ENCODE data around the gene FADD. TPM values are rescaled to one million over a fixed set of nuclear protein-coding genes. Genes with fewer than 3 reads are reported as not detected.
"Not testable (repeated sequence)": the region's sequence is repeated elsewhere in the genome, so short reads cannot be mapped to it uniquely, and the experiment has no call there.

The FADD gene
- total RNA-seq, 4 donors from 2014 or later, result 18.4 to 30.1 (median 22.6) TPM

- ATAC-seq (ENCODE audit: low FRiP score), result no peak
- TF ChIP-seq, protein P1, sequence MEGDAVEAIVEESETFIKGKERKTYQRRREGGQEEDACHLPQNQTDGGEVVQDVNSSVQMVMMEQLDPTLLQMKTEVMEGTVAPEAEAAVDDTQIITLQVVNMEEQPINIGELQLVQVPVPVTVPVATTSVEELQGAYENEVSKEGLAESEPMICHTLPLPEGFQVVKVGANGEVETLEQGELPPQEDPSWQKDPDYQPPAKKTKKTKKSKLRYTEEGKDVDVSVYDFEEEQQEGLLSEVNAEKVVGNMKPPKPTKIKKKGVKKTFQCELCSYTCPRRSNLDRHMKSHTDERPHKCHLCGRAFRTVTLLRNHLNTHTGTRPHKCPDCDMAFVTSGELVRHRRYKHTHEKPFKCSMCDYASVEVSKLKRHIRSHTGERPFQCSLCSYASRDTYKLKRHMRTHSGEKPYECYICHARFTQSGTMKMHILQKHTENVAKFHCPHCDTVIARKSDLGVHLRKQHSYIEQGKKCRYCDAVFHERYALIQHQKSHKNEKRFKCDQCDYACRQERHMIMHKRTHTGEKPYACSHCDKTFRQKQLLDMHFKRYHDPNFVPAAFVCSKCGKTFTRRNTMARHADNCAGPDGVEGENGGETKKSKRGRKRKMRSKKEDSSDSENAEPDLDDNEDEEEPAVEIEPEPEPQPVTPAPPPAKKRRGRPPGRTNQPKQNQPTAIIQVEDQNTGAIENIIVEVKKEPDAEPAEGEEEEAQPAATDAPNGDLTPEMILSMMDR (IDR thresholded peaks at IDR 0.05), result no peak
- DNase-seq (ENCODE audit: low spot score), result no peak
These were observed 9.2 kb downstream of the FADD start for GRCh38 chr11:70212227-70212811.

- not testable (repeated sequence) for DNase-seq (ENCODE audit: low spot score); ATAC-seq (ENCODE audit: low FRiP score)
These were observed 14.3 kb downstream of the FADD start for GRCh38 chr11:70217388-70217787.

DNA sequence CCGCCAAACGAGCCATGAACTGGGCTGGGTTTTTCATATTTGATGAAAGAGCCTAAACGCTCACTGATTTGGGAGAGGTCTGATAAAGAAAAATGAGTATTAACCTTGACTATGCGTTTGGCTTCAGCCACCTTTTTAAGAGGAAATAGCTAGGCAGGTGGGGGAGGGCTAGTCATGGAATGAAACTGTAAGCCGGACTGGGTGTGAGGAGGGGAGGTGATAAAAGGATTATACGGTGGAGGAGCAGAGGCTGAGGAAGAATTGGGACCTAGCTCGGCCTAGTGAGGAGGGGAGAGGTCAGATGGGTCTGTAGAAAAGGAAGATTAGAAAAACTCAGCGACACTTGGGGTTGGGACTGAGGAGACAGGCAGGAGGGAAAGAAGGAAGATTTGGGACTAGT, 15.0 kb downstream of the FADD start:
- not testable (repeated sequence) for ATAC-seq (ENCODE audit: low FRiP score); DNase-seq (ENCODE audit: low spot score)

DNA sequence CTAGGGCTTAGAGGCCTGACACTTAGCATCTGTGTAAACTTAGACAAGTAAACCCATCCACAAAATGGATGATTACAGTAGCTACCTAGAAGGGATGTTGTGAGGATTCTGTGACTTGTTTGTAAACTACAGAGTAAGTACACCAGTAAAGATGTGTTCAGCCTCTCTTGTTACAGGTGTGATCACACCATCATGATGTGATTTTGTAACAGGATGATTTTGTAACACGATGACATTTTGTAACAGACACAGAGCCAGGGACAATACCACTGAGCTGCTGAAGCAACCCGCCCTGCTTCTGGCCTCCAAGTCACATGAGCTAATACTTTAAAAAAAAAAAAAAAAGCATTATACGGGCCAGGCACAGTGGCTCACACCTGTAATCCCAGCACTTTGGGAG, 17.0 kb downstream of the FADD start:
- TF ChIP-seq, protein P1 (IDR thresholded peaks at IDR 0.05), result no peak
- ATAC-seq (ENCODE audit: low FRiP score) (no peak), DNase-seq (ENCODE audit: low spot score) (no peak)

DNA sequence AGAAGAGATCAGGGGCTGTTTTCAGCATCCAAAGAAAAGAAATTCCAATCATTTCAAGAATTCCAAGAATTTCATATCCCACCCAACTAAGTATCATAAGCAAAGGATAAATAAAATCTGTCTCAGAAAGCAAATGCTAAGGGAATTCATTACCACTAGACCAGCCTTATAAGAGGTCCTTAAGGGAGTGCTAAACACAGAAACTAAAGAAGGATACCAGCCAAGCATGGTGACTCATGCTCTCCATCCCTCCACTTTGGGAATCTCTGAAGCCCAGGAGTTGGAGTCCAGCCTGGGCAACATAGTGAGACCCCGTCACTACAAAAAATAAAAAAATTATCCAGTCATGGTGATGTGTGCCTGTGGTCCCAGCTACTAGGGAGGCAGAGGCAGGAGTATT, 17.8 kb downstream of the FADD start:
- DNase-seq (ENCODE audit: low spot score), result no peak
- TF ChIP-seq, protein P1 (IDR thresholded peaks at IDR 0.05), result no peak
- no peak for ATAC-seq (ENCODE audit: low FRiP score)

- ATAC-seq (ENCODE audit: low FRiP score), result peak; percentile 27
- TF ChIP-seq, protein P1 (IDR thresholded peaks at IDR 0.05), result no peak
- DNase-seq (ENCODE audit: low spot score), result no peak
These were observed 22.6 kb downstream of the FADD start for GRCh38 chr11:70225681-70226177.

DNA sequence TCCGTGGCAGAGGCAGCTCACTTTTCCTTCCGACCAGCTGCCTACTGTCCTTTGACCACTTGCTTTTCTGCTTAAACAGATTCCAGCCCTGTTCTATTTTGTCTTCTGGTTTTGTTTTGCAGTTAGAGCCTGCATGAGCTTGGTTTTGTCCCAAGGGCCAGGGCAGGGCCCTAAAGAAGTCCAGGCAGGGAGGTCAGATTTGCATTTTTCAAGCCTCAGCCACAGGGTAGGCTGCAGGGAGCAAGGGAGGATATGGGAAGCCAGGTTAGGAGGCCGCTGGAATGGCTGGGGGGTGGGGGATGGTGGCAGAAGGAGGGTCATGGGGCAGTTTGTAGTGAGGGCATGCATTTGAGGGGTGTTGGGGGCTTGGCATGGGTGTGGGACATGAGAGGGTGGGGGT, 23.1 kb downstream of the FADD start:
- no peak for DNase-seq (ENCODE audit: low spot score)
- TF ChIP-seq, protein P1 (IDR thresholded peaks at IDR 0.05), result no peak
- ATAC-seq (ENCODE audit: low FRiP score), result no peak

DNA sequence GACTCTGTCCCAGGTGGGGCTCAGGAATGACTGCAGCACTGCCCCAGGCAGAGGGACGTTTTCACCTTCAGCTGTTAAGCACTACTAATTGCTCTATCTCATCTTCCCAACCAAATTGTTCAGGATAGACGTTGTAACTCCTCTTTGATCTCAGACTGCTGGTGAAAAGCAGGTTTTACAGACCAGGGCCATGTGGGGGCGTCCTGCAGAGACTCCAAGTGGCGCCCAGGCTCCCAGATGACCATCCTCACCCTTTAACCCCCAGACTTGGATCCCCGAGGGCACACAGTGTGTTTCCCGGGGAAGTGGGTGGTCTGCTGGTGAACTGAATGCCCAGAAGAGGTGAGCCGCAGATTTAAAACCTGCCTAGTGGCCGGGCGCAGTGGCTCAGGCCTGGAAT, 23.9 kb downstream of the FADD start:
- DNase-seq (ENCODE audit: low spot score) (no peak), ATAC-seq (ENCODE audit: low FRiP score) (no peak)
- TF ChIP-seq, protein P1 (IDR thresholded peaks at IDR 0.05), result no peak

Measured in omental fat pad (tissue), 4 donors.